ENCODE results near the gene SH2D4B. TPM values are rescaled to one million over a fixed set of nuclear protein-coding genes. Genes with fewer than 3 reads are reported as not detected.

SH2D4B gene
- total RNA-seq, 1 donor, result not detected

DNA sequence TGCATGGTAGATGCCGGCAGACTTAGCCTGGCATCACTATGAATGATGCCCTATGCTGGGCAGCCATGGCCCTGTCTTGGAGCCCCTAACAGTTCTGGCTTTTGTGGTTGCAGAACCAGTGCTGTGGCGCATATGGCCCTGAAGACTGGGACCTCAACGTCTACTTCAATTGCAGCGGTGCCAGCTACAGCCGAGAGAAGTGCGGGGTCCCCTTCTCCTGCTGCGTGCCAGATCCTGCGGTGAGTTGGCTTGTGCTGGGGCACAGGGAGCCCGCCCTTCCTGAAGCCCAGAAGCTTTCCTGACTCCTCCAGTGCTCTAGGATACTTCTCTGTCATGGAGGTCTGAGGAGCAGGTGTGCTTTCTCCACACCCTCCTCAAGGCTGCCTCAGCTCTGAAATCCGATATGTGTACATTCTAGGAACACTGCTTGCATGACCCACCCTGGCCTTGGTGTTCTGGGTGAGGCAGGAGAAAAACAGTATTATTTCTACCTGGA, 25.6 kb upstream of the SH2D4B start:
- DNase-seq (ENCODE audit: low read depth), result no peak
- no peak for TF ChIP-seq CTCF (IDR thresholded peaks at IDR 0.05; ENCODE audit: insufficient read depth, low read length)
- H3K4me3 ChIP-seq (ENCODE audit: low read depth, low read length), result no peak overlapping the region

GRCh38 chr10:80513106-80513505, 24.6 kb upstream of the SH2D4B start:
- no peak for TF ChIP-seq CTCF (IDR thresholded peaks at IDR 0.05; ENCODE audit: insufficient read depth, low read length)
- no peak overlapping the region for H3K4me3 ChIP-seq (ENCODE audit: low read depth, low read length)
- DNase-seq (ENCODE audit: low read depth), result no peak

DNA sequence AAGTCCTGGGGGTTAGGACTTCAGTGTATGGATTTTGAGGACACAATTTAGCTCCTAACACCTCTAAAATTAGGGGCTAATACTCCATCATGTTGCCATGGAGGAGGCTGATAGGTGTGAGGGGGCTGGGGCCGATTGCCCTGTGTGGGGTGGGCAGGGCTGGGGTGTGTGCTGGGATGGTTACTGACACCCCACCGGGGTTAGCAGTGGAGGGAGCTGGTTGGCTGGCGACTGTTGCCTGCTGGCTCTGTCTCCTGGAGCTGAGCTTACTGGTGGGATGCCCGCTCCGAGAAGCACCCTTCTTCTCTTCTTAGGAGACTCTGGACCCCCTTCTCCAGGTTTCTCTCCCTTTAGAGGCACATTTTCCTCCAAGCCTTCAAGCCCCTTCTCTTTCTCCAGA, 22.2 kb upstream of the SH2D4B start:
- H3K4me3 ChIP-seq (ENCODE audit: low read depth, low read length), result no peak overlapping the region
- no peak for DNase-seq (ENCODE audit: low read depth)
- TF ChIP-seq CTCF (IDR thresholded peaks at IDR 0.05; ENCODE audit: insufficient read depth, low read length), result no peak

DNA sequence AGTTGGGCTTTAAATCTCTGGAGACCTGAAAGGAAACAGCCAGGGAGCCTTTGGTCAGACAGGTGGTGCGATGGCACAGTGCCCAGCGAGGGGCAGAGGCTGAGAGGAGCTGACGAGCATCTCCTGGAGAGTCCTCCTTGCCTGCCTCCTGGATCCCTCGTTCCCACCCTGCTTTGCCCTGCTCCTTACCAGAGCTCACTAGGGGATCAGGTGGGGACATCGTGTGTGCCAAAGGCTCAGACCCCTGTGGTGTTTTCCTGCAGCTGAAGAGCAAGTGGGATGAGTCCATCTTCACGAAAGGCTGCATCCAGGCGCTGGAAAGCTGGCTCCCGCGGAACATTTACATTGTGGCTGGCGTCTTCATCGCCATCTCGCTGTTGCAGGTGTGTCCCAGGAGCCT, 21.8 kb upstream of the SH2D4B start:
- no peak overlapping the region for H3K4me3 ChIP-seq (ENCODE audit: low read depth, low read length)
- DNase-seq (ENCODE audit: low read depth), result no peak
- no peak for TF ChIP-seq CTCF (IDR thresholded peaks at IDR 0.05; ENCODE audit: insufficient read depth, low read length)

DNA sequence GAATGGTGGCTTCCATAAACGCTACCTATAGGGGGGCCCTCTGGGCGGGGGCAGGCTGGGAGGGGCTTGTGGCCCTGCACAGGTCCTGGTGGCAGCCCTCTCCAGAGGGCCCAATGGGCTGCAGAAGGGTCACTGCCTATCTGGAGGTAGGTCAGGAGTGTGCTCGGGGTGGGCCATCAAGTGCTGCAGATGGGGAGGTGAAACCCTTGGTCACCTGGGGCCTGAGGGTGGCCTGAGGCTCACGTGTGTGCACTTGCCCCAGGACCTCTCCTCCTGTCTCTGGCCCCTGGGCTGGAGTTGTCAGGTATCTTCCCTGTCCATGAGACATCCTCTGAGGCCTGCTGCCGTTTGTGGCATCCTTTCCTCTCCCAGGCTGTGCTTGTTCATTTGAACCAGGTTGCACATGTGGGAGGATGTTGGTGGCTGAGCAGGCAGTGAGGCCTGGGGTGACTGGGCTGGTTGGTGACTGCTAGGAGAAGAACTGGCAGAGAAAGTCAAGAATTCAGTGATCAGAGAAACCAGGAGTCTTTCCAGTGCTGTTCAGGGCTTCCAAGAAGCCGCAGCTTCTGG, 21.1 kb upstream of the SH2D4B start:
- TF ChIP-seq CTCF (IDR thresholded peaks at IDR 0.05; ENCODE audit: insufficient read depth, low read length), result no peak
- no peak overlapping the region for H3K4me3 ChIP-seq (ENCODE audit: low read depth, low read length)
- DNase-seq (ENCODE audit: low read depth), result no peak

DNA sequence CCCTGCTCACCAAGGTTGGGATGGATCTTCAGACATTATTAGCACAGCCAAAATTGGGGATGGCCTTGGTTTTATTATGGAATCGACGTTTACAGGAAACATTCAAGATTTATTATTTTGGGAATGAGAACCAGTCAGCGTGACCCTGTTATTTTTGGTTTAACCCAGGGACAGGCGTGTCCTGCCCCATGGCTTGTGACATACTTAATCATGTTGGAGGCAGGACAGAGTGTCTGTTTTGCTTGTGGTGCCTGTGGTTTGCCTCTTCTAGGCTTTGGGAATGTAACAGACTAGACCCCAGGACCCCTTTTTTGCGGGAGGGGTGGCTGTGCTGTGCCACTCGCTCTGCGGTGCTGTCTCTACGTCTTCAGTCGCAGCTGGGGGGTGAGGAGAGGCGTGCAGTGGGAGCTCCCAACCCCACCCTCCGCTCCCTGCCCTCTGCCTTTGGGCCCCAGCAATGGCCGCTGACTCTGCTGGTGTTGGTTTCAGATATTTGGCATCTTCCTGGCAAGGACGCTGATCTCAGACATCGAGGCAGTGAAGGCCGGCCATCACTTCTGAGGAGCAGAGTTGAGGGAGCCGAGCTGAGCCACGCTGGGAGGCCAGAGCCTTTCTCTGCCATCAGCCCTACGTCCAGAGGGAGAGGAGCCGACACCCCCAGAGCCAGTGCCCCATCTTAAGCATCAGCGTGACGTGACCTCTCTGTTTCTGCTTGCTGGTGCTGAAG, 20.1 kb upstream of the SH2D4B start:
- TF ChIP-seq CTCF (IDR thresholded peaks at IDR 0.05; ENCODE audit: insufficient read depth, low read length), result no peak
- no peak for DNase-seq (ENCODE audit: low read depth)
- H3K4me3 ChIP-seq (ENCODE audit: low read depth, low read length), result no peak overlapping the region

All from fibroblast of the aortic adventitia (primary cell).